Measurements from ENCODE around the gene PTK6. TPM values are rescaled to one million over a fixed set of nuclear protein-coding genes. Genes with fewer than 3 reads are reported as not detected.

PTK6 gene
- total and polyA plus RNA-seq, 3 donors from 2014 or later: 0.26 to 0.37 TPM; not detected in 1

GRCh38 chr20:63563225-63563935, 26.2 kb upstream of the PTK6 start:
- no peak overlapping the region for H3K27ac ChIP-seq
- no peaks in the 10 kb centered on the region for H3K4me1 ChIP-seq
- H3K36me3 ChIP-seq (ENCODE audit: low read depth, missing control alignments): no peaks in the 10 kb centered on the region
- 92 to 95% methylated on average over 10 to 49 of the region's 55 CpGs for WGBS, 2 donors
- TF ChIP-seq POLR2A (IDR thresholded peaks at IDR 0.05): no peak
- no peak for TF ChIP-seq CTCF (IDR thresholded peaks at IDR 0.05)
- H3K4me3 ChIP-seq: no peak overlapping the region
- no peaks in the 10 kb centered on the region for H3K27me3 ChIP-seq
- intact Hi-C loops (cut with DNase I; ENCODE audit: low total_unique reads): no loop called here
- DNase-seq: no peak
- H3K9me3 ChIP-seq: no peaks in the 10 kb centered on the region

GRCh38 chr20:63562461-63563224, 25.5 kb upstream of the PTK6 start:
- no peaks in the 10 kb centered on the region for H3K36me3 ChIP-seq (ENCODE audit: low read depth, missing control alignments)
- WGBS, 2 donors: 96 to 100% methylated on average over 7 to 42 of the region's 54 CpGs

GRCh38 chr20:63561624-63562396, 24.6 kb upstream of the PTK6 start:
- 87 to 95% methylated on average over 10 to 36 of the region's 36 CpGs for WGBS, 2 donors
- TF ChIP-seq CTCF (IDR thresholded peaks at IDR 0.05) (no peak), POLR2A (IDR thresholded peaks at IDR 0.05) (no peak)
- no peaks in the 10 kb centered on the region for H3K9me3 ChIP-seq

More at GRCh38 chr20:63562461-63563224, 25.5 kb upstream of the PTK6 start:
- TF ChIP-seq POLR2A (IDR thresholded peaks at IDR 0.05) (no peak), CTCF (IDR thresholded peaks at IDR 0.05) (no peak)
- H3K4me3 ChIP-seq: no peak overlapping the region
- H3K4me1 ChIP-seq: no peaks in the 10 kb centered on the region
- DNase-seq: no peak
- intact Hi-C loops (cut with DNase I; ENCODE audit: low total_unique reads): no loop called here
- no peak overlapping the region for H3K27ac ChIP-seq
- no peaks in the 10 kb centered on the region for H3K27me3 ChIP-seq
- no peaks in the 10 kb centered on the region for H3K9me3 ChIP-seq

GRCh38 chr20:63560856-63561609, 23.9 kb upstream of the PTK6 start:
- H3K9me3 ChIP-seq: no peaks in the 10 kb centered on the region
- no peaks in the 10 kb centered on the region for H3K36me3 ChIP-seq (ENCODE audit: low read depth, missing control alignments)
- intact Hi-C loops (cut with DNase I; ENCODE audit: low total_unique reads): no loop called here
- H3K27me3 ChIP-seq: no peaks in the 10 kb centered on the region
- 92 to 95% methylated on average over 8 to 26 of the region's 26 CpGs for WGBS, 2 donors
- DNase-seq: no peak
- H3K4me3 ChIP-seq: no peak overlapping the region
- TF ChIP-seq POLR2A (IDR thresholded peaks at IDR 0.05) (no peak), CTCF (IDR thresholded peaks at IDR 0.05) (no peak)
- no peaks in the 10 kb centered on the region for H3K4me1 ChIP-seq
- H3K27ac ChIP-seq: no peak overlapping the region

More at GRCh38 chr20:63561624-63562396, 24.6 kb upstream of the PTK6 start:
- Histone ChIP-seq H3K36me3 (ENCODE audit: low read depth, missing control alignments) (no peaks in the 10 kb centered on the region), H3K27me3 (no peaks in the 10 kb centered on the region), H3K27ac (no peak overlapping the region), H3K4me3 (no peak overlapping the region), H3K4me1 (no peaks in the 10 kb centered on the region)
- DNase-seq: no peak
- intact Hi-C loops (cut with DNase I; ENCODE audit: low total_unique reads): no loop called here

Measured in testis (tissue), 3 donors.